CD4-positive, alpha-beta T cell treated with Interleukin-4 for 4 hours (primary cell): ENCODE data around the gene GPR137B.

ENCODE experiments used
- DNase-seq: peaks from one replicate; pipeline ENCODE4 v3.0.0-alpha.2; 2020

The GPR137B gene

GRCh38 chr1:236142253-236143103, at the start of gene GPR137B:
TSS of gene GPR137B (plus strand) at chr1:236142539. CDS start at chr1:236142623, 84 bp downstream.
- DNase-seq = peak; percentile 53

- DNase-seq = no peak
Measured at GRCh38 chr1:236092899-236093298, 49.4 kb upstream of the GPR137B start.

- no peak for DNase-seq
Measured at GRCh38 chr1:236095705-236096520, 46.4 kb upstream of the GPR137B start.

- peak; percentile 88 for DNase-seq
Measured at GRCh38 chr1:236096660-236097482, 45.5 kb upstream of the GPR137B start.

- no peak for DNase-seq
Measured at GRCh38 chr1:236098267-236098666, 44.1 kb upstream of the GPR137B start.

GRCh38 chr1:236099355-236099974, 42.9 kb upstream of the GPR137B start:
- DNase-seq = no peak

- DNase-seq = no peak
Measured at GRCh38 chr1:236100799-236101198, 41.5 kb upstream of the GPR137B start.

- DNase-seq = no peak
Measured at GRCh38 chr1:236101233-236102200, 40.8 kb upstream of the GPR137B start.

GRCh38 chr1:236102611-236103010, 39.7 kb upstream of the GPR137B start:
- DNase-seq = no peak

GRCh38 chr1:236103059-236103458, 39.3 kb upstream of the GPR137B start:
- DNase-seq = no peak

GRCh38 chr1:236103646-236104218, 38.6 kb upstream of the GPR137B start:
- DNase-seq = peak; percentile 58

GRCh38 chr1:236107121-236107907, 35.0 kb upstream of the GPR137B start:
- DNase-seq = no peak

GRCh38 chr1:236108027-236108648, 34.2 kb upstream of the GPR137B start:
- DNase-seq = no peak

- no peak for DNase-seq
Measured at GRCh38 chr1:236110137-236110536, 32.2 kb upstream of the GPR137B start.

GRCh38 chr1:236111527-236112331, 30.6 kb upstream of the GPR137B start:
- no peak for DNase-seq

GRCh38 chr1:236112332-236112627, 30.1 kb upstream of the GPR137B start:
- no peak for DNase-seq

- no peak for DNase-seq
Measured at GRCh38 chr1:236113324-236114032, 28.9 kb upstream of the GPR137B start.

- DNase-seq = no peak
Measured at GRCh38 chr1:236114076-236114747, 28.1 kb upstream of the GPR137B start.
